ENCODE data around the gene MGARP. TPM values are rescaled to one million over a fixed set of nuclear protein-coding genes. Genes with fewer than 3 reads are reported as not detected.

MGARP gene
- total and polyA plus RNA-seq, 2 experiments from 2014 or later: 2.4 to 4.1 TPM

- TF ChIP-seq, protein P1, sequence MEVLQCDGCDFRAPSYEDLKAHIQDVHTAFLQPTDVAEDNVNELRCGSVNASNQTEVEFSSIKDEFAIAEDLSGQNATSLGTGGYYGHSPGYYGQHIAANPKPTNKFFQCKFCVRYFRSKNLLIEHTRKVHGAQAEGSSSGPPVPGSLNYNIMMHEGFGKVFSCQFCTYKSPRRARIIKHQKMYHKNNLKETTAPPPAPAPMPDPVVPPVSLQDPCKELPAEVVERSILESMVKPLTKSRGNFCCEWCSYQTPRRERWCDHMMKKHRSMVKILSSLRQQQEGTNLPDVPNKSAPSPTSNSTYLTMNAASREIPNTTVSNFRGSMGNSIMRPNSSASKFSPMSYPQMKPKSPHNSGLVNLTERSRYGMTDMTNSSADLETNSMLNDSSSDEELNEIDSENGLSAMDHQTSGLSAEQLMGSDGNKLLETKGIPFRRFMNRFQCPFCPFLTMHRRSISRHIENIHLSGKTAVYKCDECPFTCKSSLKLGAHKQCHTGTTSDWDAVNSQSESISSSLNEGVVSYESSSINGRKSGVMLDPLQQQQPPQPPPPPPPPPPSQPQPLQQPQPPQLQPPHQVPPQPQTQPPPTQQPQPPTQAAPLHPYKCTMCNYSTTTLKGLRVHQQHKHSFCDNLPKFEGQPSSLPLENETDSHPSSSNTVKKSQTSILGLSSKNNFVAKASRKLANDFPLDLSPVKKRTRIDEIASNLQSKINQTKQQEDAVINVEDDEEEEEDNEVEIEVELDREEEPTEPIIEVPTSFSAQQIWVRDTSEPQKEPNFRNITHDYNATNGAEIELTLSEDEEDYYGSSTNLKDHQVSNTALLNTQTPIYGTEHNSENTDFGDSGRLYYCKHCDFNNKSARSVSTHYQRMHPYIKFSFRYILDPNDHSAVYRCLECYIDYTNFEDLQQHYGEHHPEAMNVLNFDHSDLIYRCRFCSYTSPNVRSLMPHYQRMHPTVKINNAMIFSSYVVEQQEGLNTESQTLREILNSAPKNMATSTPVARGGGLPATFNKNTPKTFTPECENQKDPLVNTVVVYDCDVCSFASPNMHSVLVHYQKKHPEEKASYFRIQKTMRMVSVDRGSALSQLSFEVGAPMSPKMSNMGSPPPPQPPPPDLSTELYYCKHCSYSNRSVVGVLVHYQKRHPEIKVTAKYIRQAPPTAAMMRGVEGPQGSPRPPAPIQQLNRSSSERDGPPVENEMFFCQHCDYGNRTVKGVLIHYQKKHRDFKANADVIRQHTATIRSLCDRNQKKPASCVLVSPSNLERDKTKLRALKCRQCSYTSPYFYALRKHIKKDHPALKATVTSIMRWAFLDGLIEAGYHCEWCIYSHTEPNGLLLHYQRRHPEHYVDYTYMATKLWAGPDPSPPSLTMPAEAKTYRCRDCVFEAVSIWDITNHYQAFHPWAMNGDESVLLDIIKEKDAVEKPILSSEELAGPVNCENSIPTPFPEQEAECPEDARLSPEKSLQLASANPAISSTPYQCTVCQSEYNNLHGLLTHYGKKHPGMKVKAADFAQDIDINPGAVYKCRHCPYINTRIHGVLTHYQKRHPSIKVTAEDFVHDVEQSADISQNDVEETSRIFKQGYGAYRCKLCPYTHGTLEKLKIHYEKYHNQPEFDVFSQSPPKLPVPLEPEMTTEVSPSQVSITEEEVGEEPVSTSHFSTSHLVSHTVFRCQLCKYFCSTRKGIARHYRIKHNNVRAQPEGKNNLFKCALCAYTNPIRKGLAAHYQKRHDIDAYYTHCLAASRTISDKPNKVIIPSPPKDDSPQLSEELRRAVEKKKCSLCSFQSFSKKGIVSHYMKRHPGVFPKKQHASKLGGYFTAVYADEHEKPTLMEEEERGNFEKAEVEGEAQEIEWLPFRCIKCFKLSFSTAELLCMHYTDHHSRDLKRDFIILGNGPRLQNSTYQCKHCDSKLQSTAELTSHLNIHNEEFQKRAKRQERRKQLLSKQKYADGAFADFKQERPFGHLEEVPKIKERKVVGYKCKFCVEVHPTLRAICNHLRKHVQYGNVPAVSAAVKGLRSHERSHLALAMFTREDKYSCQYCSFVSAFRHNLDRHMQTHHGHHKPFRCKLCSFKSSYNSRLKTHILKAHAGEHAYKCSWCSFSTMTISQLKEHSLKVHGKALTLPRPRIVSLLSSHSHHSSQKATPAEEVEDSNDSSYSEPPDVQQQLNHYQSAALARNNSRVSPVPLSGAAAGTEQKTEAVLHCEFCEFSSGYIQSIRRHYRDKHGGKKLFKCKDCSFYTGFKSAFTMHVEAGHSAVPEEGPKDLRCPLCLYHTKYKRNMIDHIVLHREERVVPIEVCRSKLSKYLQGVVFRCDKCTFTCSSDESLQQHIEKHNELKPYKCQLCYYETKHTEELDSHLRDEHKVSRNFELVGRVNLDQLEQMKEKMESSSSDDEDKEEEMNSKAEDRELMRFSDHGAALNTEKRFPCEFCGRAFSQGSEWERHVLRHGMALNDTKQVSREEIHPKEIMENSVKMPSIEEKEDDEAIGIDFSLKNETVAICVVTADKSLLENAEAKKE (CRISPR knock-in tag; IDR thresholded peaks at IDR 0.05): no peak
Measured at GRCh38 chr4:139253713-139254112, 26.3 kb downstream of the MGARP start (continued).

- no peak overlapping the region for H3K27ac ChIP-seq (ENCODE audit: low read depth)
- DNase-seq (ENCODE audit: low spot score): no peak
- peaks cover 4% of the 10 kb centered on the region for H3K27me3 Mint-ChIP-seq (ENCODE audit: insufficient read depth, low read depth, poor library complexity)
- no peaks in the 10 kb centered on the region for H3K36me3 ChIP-seq (ENCODE audit: insufficient read depth)
- H3K4me2 ChIP-seq: no peak overlapping the region
- no peak for ATAC-seq
- H3K4me3 ChIP-seq: no peak overlapping the region
- H3K27me3 ChIP-seq (ENCODE audit: insufficient read depth): no peaks in the 10 kb centered on the region
- peaks cover 2% of the 10 kb centered on the region; the same call in 1 of the 3 replicates for H3K4me1 Mint-ChIP-seq
- no peaks in the 10 kb centered on the region for H3K9me2 ChIP-seq (ENCODE audit: insufficient read depth)
- no peaks in the 10 kb centered on the region for H3F3A ChIP-seq (replicated peaks; ENCODE audit: low read depth)
- H3K9me3 Mint-ChIP-seq: no peaks in the 10 kb centered on the region
- H3K36me3 Mint-ChIP-seq (ENCODE audit: low read depth): no peaks in the 10 kb centered on the region
- H3K4me3 Mint-ChIP-seq: no peak overlapping the region
- no peaks in the 10 kb centered on the region for H3K79me2 ChIP-seq (replicated peaks; ENCODE audit: insufficient read depth)
- H2AFZ ChIP-seq: no peak overlapping the region
- H3K4me1 ChIP-seq (ENCODE audit: insufficient read depth): no peaks in the 10 kb centered on the region; the same call in 1 of the 2 replicates
- no peak overlapping the region for H3K27ac Mint-ChIP-seq
- H4K20me1 ChIP-seq (replicated peaks; ENCODE audit: insufficient read depth): no peaks in the 10 kb centered on the region
- TF ChIP-seq EZH2phosphoT487 (IDR thresholded peaks at IDR 0.05; ENCODE audit: unreplicated experiment): no peak
- TF ChIP-seq, protein P1 (CRISPR knock-in tag; IDR thresholded peaks at IDR 0.05): no peak
- no peak for TF ChIP-seq ZNF114 (CRISPR knock-in tag; IDR thresholded peaks at IDR 0.05)
- no peak for TF ChIP-seq CREB1 (CRISPR knock-in tag; IDR thresholded peaks at IDR 0.05; ENCODE audit: low read depth)
- no peak for TF ChIP-seq EZH2 (IDR thresholded peaks at IDR 0.05; ENCODE audit: low read depth, unreplicated experiment)
- TF ChIP-seq POLR2AphosphoS5 (IDR thresholded peaks at IDR 0.05; ENCODE audit: low read depth): no peak
Measured at GRCh38 chr4:139253046-139253445, 27.0 kb downstream of the MGARP start.
